Measurements from ENCODE around the gene OPRL1.

DNA sequence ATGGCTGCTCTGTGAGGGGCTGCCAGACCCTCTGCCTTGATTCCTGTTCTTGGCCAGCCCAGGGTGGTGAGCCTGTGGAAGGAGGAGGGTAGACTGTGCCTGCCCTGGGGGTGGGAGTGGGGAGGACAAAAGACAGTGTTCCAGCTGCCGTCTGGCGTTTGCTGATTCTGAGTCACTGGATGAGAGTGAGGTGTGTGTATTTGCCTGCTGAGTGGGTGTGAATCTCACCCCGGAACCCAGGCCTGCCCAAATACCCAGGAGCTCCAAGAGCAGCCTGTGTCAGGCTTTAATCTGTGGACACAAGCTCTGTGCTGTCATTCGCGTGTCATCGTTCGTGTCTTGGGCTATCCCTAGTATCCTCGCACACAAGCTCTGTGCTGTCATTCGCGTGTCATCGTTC, 6.9 kb downstream of the OPRL1 start:
- TF ChIP-seq, protein P1, sequence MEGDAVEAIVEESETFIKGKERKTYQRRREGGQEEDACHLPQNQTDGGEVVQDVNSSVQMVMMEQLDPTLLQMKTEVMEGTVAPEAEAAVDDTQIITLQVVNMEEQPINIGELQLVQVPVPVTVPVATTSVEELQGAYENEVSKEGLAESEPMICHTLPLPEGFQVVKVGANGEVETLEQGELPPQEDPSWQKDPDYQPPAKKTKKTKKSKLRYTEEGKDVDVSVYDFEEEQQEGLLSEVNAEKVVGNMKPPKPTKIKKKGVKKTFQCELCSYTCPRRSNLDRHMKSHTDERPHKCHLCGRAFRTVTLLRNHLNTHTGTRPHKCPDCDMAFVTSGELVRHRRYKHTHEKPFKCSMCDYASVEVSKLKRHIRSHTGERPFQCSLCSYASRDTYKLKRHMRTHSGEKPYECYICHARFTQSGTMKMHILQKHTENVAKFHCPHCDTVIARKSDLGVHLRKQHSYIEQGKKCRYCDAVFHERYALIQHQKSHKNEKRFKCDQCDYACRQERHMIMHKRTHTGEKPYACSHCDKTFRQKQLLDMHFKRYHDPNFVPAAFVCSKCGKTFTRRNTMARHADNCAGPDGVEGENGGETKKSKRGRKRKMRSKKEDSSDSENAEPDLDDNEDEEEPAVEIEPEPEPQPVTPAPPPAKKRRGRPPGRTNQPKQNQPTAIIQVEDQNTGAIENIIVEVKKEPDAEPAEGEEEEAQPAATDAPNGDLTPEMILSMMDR (IDR thresholded peaks at IDR 0.05; ENCODE audit: low read length): no peak
- TF ChIP-seq EZH2 (IDR thresholded peaks at IDR 0.05; ENCODE audit: borderline replicate concordance, low read length): no peak
